A172 (cell line): ENCODE results near the gene CCP110. TPM values are rescaled to one million over a fixed set of nuclear protein-coding genes. Genes with fewer than 3 reads are reported as not detected.
A peak's percentile ranks its signal among the peaks of the same experiment; 100 is the strongest.
"Not testable (repeated sequence)": the region's sequence is repeated elsewhere in the genome, so short reads cannot be mapped to it uniquely, and the experiment has no call there.

Experiments
- DNase-seq: peaks from one replicate; pipeline ENCODE4 v3.0.0-alpha.2; 2015; ENCODE audit warnings: low spot score
- total RNA-seq: library from RNA; depleted of rRNA; stranded (reverse); fragments of >200 nt; shearing (Covaris generic); gene quantifications from 2 replicates; pipeline ENCODE4 v1.2.3, GENCODE V29; 2014

CCP110 gene
- total RNA-seq, 1 experiment from 2014 or later = 19.9 TPM

DNA sequence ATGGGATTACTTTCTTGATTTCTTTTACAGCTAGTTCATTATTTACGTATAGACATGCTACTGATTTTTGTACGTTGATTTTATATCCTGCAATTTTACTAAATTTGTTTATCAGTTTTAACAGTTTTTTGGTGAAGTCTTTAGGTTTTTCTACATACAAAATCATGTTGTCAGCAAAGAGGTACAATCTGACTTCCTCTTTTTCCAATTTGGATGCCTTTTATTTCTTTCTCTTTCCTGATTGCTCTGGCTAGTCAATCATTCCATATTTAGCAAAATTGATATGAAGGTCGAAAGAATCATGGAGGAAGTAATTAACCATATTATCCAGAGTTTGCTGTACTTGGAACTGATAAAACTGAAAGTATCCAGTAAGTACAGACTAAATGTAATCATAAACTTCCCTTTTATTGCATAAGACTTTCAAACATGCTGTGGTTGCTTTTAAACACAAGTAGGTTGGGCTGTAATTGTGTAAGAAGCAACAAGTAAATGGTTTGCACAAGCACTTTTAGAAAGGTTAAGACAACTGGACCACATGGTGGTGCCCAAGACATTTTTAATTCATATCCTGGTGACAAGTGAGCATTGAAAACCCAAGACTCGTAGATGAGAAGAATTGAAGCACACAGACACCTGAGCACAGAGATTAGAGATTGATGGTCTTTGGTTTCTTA, 10.2 kb upstream of the CCP110 start:
- no peak for DNase-seq

DNA sequence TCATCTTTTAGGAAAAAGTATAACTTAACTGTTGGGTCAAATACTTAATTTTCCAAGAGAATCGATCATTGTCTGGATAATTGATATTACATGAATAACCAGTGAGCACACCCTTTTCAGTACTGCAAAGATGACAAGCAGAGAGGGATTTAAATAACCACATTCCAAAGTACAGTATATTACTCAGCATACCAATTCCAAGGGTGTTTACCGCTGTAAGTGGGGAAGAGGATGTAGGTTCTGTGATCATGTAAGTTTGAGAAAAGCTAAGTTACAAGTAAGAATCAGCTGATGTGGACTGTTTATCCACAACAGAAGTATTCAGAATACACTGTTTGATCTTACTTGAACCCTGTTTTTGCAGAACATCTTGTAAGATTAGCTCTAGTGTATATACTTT, 8.0 kb upstream of the CCP110 start:
- DNase-seq = peak; percentile 6

DNA sequence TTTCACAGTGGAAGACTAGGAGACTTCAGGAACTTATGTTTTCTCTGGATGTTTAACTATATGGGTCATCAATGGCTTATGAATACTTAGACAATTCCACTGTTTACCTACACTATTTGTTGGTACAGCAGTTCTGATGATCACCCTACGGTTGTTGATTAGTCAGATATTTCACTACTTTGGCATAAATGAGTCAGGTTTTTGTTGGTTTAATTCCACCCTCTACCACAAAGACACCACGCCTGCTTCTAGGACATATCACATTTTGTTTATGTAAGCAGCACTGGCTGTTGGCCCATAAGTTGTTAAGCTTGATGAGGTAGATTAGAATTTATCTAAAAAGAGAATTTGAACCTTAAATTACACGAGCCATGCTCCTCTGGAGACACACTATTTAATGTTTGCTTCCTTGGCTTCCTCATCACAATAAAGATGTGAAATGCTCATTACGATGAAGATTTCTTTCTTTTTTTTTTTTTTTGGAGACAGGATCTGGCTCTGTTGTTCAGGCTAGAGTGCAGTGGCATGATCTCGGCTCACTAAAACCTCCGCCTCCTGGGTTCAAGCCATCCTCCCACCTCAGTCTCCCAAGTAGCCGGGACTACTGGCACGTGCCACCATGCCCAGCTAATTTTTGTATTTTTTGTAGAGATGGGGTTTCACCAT, 6.2 kb upstream of the CCP110 start:
- peak; percentile 71 for DNase-seq

DNA sequence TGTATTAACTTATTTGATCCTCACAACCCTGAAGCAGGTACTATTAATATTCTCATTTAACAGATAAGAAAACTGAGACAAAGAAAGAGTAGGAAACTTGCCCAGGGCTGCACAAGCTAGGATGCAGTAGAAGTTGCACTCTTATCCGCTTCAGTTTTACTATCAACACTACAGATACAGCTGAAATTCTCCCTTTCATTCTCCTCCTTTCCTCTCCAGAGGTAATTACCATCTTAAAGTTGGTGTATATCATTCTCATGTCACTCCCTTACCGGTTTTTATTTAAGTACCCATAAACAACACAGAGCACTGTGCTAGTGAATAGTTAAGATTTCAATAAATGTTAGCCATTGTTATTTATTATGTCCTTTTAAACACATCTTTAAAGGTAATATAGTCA, 5.4 kb upstream of the CCP110 start:
- DNase-seq = no peak

DNA sequence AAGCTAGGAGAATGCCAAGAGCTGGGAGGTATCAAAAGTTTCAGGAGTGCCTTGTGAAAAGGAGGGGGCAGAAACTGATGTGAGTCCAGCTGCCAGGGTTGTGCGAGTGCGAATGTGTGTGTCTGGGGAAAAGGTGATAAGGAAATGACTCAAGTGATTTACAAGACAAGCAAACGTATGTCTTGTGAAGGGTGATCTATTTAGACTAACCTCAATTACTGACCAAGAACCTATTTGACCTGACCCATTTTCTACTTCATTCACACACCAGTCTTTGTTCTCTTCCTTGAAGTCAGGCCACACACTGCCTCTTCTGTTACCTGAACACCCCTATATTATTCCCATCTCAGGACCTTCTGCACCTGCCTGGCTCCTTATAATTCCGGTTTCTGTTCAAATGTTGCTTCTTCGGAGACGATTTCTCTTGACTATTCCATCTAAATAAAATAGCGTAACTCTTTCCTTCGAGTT, 2.8 kb upstream of the CCP110 start:
- peak; percentile 87 for DNase-seq

DNA sequence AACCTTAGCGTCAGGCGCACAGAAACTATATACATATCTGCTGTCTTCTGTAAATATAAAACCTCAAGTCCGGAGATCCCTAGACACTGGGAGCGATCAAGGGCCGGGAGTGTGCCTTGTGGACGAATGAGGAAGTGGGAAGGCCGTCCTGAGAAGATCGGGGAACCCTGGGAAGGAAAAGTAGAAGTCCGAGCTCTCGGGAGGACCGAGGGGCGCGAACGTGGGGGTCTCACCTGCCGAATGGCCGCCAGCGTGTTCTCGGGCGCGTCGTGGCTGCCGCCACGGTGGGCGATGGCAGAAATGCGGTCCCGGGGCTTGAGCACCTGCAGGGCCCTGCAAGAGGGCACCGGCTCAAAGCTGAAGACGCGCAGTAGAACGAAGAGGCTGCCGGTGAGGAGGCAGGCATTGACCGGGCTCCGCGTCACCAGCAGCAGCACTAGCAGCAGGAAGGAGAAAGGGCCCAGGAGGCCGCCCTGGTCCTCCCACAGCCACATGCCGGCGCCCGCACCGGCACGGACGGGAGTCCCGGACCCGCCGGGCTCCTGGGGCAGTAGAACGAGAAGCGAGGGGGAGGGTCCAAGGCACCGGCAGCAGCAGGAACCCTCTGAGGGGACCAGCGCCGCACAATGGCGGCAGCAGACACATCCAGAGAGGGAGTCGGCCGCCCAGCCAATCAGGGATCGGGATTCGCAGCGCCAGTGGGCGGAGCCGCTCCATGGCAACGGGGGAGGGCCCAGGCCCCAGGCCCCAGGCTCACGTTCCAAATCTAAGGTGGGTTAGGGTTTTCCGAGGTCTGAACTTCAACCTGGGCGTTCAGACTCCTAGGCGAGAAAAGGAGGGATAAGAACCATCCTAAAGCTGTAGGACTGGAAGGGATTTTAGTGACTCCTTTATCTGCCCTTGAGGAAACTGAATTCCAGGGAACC, 2.0 kb upstream of the CCP110 start, which contains the start of gene GDE1:
Gene GDE1 (minus strand): TSS at position 628 of the 926 bp plus-strand sequence. CDS start 134 bp downstream, at position 494.
- peak; percentile 89 for DNase-seq

DNA sequence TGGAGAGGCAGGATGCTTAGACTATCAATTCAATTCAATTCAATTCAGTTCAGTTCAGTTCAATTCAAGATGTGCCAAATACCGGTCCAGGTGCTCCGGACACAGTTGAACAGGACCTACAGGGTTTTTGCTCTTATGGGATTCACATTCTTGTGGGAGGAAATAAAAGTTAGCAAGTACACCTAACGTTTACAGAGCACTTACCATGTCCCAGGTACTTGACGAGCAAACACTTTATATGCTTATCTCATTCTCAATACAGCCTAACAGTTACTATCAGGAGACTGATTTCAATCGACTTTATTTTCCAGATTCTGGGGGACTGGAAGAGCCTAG, 1.4 kb upstream of the CCP110 start:
- DNase-seq = no peak

DNA sequence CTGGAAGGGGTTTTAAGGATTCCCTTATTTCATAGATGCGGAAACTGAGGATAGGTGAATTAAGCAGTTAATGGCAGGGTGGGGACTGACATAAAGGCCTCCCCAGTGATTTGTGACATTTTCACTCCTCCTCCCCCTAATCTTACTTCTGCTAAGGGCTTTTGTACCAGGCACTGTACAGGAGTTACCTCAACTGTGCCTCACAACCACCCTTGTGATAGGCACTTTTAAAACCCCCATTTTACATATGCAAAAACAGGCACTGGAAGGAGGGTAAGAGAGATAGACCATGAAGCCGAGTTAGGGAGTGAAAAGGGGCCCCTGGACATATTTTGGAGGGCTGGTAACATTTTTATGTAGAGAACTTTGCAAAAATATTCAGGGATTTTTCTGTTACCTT, 982 bp upstream of the CCP110 start:
- no peak for DNase-seq

DNA sequence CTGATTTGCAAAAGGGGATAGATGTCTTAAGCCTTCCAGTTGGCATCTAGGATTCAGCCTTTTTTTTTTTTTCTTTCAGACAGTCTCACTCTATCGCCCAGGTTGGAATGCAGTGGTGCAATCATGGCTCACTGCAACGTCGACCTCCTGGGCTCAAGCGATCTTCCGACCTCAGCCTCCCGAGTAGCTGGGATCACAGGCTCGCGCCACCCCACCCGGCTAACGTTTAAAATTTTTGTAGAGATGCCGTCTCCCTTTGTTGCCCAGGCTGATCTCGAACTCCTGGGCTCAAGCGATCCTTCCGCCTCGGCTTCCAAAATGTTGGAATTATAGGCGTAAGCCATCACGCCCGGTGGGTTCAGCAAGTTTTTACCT, 571 bp upstream of the CCP110 start:
- DNase-seq = no peak

DNA sequence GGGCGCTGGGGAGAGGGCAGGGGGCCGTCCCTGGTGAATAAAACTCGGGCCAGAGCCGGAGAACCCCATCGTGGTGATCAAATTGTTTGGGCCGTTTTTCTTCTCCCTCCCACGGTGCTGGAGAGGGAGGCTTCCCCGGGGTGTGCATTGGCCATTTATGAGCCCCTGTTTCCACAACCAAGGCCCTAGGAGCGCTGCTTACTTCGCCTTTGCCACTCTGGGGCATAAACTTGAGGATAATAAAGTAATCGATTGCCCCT, 544 bp downstream of the CCP110 start:
- DNase-seq = no peak

DNA sequence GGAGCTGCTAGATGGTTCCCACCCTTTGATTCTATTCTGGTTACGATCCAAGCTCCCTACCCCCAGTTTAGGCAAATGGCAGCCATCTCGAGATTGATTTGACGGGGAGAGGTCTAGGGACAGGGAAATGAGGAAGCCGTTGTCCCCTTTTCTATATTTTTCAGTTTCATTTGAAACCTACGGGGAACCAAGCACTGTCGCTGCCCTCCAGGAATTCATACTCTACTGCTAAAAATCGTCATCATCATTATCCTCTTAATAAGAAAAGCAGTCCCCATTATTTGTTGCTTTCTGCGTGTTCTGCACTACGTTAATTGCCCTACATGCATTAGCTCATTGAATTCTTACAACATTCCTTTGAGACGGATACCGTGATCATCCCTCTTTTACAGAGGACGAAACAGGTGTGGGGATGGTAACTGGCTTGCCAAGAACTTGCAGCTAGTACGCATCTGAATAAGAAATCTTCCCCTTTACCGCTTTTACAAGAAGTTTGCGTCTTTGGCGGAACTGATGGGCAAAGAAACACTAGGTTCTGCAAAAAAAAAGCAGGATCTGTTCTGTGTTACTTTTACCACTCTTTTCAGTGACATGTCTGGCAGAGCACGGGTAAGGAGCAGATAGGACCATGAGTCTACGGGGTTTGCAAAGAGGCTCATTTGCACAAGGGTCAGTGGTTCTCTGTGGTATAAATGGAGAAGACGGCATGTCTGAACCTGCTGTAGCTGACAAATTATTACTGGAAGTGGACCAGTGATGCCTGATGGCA, 1.1 kb downstream of the CCP110 start:
- no peak for DNase-seq

DNA sequence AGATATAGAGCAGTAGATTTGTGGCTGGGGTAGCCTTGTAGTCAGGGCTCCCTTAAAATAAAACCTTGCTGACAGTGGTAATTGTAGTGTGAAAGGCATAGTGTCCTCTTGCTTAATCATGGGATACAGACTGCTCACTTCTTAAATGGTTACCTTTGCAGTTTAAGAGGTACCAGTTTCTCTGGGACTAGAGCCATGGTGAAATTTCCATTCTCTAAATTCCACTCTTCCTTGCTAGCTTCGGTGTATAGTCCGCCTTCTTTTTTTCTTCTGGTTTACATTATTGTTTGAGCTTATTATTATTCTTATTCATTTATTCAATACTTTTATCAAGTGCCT, 1.6 kb downstream of the CCP110 start:
- DNase-seq = no peak

DNA sequence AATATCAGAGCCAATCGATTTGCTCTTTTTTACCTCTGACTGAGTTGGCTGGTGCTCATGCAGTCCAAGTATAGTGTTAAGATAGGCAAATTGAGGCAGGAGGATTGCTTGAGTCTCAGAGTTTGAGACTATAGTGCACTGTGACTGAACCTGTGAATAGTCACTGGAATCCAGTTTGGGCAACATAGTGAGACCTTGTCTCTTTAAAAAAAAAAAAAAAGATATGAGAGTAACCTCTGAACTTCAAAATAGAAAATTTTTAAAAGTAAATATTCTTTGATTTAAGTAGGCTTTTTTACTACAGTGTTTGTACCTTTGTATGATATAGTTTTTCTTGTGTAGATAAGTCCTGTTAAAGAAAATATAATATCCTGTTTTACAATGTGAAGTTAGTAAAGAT, 3.4 kb downstream of the CCP110 start:
- no peak for DNase-seq

DNA sequence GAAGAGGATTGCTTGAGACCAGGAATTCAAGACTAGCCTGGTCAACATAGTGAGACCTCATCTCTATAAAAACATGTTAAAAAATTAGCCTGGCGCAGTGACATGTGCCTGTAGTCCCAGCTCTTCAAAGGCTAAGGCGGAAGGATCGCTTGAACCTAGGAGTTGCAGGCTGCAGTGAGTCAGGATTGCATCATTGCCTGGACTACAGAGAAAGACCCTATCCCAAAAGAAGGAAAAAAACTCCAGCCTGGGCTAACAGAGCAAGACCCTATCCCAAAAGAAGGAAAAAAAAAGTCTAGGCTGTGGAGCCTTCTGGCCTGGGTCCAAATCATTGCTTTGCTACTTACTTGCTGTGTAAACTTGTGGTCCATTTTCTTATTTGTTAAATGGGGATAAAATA, 4.9 kb downstream of the CCP110 start:
- no peak for DNase-seq

DNA sequence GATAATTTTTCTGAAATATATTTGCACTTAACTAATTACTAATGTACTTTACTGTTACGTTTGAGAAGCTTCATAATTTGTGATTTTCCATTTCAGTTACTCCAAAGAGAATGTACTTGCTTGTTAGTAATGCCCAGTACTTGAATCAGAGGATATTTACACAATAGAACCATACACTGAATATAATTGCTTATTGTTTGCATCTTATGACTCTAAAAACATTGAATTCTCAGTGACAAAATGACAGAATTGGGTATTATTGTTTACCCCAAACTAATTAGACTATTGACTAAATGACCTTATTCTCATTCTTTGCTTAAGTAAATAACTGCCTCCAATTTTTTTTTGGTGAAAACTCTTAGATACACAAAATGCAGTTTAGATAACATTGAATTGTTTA, 8.9 kb downstream of the CCP110 start:
- DNase-seq = no peak

DNA sequence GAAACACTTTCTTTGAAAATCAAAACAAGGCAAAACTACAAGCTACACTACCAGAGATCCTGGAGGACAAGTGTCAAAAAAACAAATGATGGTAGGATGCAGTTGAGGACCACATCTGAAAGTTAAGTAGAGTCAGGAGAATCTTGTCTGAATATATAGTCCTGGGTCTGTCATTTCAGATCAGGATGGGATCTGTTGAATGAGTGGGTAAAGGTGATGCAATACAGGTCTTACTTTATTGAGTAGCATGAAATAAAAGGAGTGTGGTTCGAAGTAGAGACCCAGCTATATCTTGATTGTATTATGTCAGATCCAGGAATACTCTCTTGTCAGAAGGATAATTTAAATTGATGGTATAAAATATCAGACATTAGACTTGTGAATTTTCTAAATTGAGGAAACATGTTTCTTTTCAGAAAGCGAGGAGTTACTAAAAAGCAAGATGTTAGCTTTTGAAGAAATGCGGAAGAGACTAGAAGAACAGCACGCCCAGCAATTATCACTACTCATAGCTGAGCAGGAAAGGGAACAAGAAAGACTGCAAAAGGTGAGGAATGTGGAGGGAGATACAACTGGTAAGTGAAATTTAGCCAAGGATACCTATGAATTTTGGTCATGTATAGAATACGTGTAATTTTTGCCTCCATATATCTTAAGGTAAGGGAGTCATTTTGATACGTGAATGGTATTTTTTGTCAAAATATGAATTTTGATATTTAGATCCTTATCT, 16.7 kb downstream of the CCP110 start:
- DNase-seq = no peak

DNA sequence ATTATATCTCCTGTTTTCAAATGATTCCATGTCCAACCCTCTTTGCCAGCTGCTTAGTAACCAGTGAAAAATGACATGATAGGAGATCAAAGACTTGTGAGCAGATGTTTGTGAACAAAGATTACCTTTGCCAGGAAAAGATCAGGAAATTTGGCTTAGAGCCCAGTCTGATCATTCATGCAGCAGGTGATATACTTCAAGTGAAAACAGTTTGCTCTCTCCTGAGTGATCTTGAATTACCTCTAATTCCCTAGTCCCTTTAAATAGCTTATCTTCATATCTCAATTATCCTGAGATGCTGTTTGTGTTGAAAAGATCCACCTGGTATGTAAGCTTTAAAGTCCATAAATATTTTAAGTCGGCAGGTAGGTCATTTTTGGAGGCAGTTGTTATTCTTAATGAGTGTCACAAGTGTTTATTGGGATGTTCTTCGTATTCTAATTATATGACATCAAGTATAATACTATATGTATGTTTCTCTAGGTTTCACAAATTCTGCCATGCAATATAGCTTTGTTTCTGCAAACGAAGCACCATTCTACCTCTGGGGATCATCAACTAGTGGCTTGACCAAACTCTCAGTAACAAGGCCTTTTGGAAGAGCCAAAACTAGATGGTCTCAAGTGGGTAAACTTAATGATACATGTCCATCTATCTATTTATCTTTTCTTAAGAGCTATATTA, 18.5 kb downstream of the CCP110 start:
- no peak for DNase-seq

DNA sequence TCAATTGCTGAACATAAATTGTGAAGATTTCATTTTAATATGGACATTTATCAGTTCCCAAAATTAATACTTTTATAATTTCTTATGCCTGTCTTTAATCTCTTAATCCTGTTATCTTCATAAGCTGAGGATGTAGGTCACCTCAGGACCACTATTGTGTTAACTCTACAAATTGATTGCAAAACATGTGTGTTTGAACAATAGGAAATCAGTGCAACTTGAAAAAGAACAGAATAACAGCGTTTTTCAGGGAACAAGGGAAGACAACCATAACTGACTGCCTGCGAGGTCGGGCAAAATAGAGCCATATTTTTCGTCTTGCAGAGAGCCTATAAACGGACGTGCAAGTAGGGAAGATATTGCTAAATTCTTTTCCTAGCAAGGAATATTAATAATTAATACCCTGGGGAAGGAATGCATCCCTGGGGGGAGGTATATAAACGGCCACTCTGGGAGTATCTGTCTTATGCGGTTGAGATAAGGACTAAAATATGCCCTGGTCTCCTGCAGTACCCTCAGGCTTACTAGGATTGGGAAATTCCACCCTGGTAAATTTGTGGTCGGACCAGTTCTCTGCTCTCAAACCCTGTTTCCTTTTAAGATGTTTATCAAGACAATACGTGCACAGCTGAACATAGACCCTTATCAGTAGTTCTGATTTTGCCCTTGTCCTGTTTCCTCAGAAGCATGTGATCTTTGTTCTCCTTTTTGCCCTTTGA, 19.7 kb downstream of the CCP110 start:
- DNase-seq = not testable (repeated sequence)

DNA sequence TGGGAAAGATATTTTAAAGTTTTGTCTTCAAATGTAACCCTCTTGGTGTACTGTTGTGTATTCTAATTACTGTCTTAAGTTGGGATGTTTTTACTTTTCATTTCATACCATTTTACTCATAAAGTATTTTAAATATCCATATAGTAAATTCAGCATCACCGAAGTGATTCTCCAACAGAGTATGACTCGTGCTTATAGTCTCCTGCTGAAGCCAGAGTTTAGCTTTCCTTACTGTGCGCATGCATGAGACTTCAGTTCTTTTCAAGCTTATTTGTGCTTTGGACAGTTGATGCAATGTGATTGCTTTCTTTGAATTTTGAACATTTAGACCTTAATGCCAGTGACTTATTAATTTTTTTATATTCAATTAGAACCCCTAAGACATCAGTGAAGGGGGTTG, 24.4 kb downstream of the CCP110 start:
- no peak for DNase-seq

DNA sequence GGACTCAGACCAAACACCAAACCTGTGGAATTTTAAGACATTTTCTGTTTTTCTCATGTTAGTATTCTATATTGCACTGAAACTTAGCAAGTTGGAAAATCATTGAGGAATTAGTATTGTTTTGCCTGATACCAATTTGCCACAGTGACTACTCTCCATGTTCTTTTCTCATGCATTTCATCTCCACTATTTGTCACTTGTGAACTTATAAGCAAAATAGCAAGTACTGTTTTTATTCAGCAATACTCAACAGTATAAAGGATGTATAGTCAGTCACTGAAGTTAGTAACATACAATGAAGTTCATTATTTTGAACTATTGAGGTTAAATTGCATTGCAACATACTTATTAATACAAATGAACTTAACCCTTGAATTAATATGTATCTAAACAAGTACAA, 25.9 kb downstream of the CCP110 start:
- DNase-seq = no peak
